ENCODE data around the gene CPT1C.

The CPT1C gene

DNA sequence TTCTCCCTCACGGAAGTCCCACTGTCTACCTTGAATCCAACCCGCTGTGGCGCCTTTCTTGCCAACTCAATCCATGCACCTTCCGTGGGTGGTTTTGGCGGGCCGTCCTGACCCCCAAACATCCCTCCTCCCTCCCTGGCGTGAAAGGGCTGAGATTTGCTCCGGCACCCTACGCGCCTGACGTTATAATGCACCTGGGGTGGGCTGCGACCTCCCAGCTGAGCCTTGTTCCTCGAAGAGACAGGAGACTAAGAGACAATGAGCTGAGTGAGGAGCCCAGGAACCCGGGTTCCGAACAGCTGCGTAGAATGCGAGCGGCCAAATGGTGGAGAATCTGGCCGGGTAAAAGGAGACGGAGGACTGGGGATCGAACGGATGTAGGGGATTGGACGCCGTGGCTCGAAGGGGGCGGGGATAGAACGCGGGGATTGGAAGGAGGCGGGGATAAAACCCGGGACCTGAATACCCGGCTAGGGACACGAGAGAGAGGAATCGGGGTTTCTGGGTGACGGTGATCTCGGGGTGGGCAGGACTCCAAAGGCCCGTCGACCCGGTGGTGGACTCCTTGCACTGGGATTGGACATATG lies at the start of gene CPT1C:
TSS of gene CPT1C (plus strand) at position 461 of the 587 bp plus-strand sequence. CDS start 1,137 bp downstream, outside the sequence.
- peak; percentile 72 for FAIRE-seq

DNA sequence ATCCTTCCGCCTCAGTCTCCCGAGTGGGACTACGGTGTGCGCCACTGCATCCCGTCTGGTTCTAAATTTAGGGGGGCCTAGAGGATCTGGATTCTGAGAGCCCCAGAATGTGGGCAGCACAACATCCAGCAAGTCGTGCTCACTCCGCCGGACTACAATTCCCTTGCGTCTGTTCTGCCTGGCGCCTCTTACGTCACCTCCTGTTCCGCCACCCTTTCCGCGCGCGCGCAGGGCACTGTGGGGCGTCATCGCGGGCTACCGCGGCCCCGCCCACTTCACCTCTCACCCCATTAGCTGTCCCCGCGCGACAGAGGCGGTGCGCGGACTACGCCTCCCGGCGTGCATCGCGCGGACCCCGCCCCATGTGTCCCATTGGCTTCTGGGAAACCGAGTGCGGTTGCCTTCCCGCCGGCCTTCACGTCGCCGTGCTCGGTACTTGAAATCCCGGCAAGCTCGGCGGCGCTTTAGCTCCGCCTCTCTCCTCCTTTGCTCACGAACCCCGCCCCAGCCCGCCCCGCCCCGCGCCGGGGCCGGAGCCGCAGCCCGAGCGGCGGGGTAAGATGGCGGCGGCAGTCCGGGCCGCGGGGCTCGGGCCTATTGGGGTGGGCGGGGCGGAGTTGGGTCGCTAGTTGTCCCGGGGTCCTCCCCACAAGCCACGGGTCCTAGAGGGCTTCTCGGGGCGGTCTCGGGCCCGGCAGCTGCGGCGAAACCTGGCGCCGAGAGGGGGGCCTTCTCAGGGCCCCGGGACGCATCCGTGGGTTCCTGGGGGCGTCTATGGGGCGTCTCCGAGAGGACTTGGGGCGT lies 49.0 kb upstream of the CPT1C start, which contains the start of gene SCAF1:
TSS of gene SCAF1 (plus strand) at position 522 of the 804 bp plus-strand sequence. CDS start 2,818 bp downstream, outside the sequence.
- FAIRE-seq: peak; percentile 95

- no peak for FAIRE-seq
Measured at GRCh38 chr19:49642492-49643035, 48.4 kb upstream of the CPT1C start.

DNA sequence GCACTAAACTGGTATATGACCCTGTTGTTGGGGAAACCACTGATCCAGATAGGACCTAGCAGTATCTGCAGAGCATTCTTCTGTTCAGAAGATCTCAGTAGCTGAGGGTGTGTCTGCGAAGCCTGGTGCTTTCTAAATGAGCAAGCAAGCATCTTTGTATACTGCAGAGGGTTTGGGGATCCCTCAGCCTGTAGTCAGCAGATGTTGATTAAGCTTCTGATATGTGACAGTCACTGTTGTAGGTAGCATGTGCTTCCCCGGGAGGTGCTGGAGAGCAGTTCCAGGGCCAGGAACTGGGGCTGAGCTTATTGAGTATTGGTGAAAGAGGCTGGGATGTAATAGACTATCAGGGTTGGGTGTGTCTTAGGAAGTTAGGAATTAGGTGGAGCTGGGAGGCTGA lies 47.5 kb upstream of the CPT1C start:
- FAIRE-seq: no peak

DNA sequence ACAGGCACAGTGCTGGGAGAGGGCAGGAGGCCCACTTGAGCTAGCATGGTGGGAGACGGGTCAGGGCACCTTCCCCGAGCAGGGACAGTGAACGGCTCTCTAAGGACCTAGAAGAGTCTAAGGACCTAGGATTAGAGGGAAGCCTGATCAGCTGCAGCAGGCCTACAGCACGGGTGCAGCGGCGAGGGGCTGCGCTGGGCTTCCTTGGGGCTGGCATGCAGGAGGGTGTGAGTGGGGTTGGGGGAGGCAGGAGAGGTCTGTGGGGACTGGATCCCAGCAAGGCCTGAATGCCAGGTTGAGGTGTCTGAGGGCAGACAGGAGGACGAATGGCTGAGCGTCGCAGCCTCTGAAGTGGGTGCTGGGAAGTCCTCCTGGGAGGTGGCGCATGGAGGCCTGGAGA lies 45.3 kb upstream of the CPT1C start:
- no peak for FAIRE-seq

- no peak for FAIRE-seq
Measured at GRCh38 chr19:49645995-49646394, 44.9 kb upstream of the CPT1C start.

DNA sequence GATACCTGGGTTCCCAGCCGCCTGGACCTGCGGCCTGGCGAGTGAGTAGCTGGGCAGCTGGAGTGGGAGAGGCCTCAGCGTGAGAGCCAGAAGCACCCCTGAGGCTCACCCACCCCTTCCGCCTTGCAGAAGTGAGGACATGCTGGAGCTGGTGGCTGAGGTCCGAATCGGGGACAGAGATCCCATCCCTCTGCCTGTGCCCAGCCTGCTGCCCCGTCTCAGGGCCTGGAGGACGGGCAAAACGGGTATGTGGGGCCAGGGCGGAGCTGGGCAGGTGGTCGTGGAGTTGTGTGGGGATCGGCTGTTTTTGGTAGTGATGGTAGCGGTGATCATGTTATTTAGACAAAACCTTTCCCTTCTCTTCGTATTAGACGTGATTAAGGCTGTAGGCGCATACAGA lies 44.3 kb upstream of the CPT1C start:
- no peak for FAIRE-seq

- FAIRE-seq: no peak
Measured at GRCh38 chr19:49651029-49651819, 39.7 kb upstream of the CPT1C start.

DNA sequence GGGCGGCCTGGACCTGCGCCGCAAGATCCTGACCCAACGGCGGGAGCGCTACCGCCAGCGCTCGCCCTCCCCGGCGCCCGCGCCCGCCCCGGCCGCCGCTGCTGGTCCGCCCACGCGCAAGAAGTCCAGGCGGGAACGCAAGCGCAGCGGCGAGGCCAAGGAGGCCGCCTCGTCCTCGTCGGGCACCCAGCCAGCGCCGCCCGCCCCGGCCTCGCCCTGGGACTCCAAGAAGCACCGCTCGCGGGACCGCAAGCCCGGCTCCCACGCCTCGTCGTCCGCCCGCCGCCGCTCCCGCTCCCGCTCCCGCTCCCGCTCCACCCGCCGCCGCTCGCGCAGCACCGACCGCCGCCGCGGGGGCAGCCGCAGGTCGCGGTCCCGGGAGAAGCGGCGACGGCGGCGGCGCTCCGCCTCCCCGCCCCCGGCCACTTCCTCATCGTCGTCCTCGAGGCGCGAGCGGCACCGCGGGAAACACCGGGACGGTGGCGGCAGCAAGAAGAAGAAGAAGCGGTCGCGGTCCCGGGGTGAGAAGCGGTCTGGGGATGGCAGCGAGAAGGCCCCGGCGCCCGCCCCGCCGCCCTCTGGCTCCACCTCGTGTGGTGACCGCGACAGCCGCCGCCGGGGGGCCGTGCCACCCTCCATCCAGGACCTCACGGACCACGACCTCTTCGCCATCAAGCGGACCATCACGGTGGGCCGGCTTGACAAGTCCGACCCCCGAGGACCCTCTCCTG lies 38.9 kb upstream of the CPT1C start:
- no peak for FAIRE-seq

- no peak for FAIRE-seq
Measured at GRCh38 chr19:49652551-49653465, 38.1 kb upstream of the CPT1C start.

DNA sequence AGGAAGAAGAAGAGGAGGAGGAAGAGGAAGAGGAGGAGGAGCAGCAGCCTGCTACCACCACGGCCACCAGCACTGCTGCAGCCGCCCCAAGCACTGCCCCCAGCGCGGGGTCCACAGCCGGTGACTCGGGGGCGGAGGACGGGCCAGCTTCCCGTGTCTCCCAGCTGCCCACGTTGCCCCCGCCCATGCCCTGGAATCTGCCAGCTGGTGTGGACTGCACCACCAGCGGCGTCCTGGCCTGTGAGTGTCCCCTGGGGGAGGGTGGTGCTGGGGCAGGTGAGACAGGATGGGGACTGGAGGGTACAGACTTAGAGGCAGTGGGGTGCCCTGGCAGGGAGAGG lies 37.5 kb upstream of the CPT1C start:
- FAIRE-seq: no peak

GRCh38 chr19:49654581-49654980 lies 36.3 kb upstream of the CPT1C start:
- FAIRE-seq: no peak

- FAIRE-seq: no peak
Measured at GRCh38 chr19:49655570-49656455, 35.1 kb upstream of the CPT1C start.

GRCh38 chr19:49656456-49657109 lies 34.3 kb upstream of the CPT1C start:
- FAIRE-seq: no peak

DNA sequence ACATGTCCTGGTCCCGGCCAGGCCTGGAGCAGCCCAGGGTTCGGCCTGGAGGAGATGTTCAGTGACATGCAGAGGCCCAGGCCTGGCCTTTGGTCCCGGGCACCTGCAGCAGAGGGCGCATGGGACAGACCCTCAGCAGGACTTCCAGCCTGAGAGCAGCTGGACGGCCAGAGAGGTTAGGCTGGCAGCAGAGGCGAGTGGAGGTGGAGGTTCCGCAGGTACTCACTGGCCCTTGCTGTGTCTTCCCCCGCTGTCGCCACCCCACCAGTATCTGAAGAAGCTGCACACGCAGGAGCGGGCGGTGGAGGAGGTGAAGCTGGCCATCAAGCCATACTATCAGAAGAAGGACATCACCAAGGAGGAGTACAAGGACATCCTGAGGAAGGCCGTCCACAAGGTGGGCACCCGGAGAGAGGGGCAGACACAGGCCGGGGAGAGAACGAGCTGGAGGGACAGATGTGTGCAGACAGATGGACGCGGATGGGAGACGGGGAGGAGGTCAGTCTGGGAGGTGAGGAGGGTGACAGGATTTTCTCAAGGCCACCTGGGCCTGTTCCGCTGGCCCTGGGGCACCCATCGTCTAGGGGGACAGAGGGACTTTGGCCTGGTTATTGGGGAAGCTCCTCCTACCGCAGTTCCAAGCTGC lies 33.3 kb upstream of the CPT1C start:
- FAIRE-seq: no peak

GRCh38 chr19:49658139-49658517 lies 32.8 kb upstream of the CPT1C start:
- FAIRE-seq: no peak

DNA sequence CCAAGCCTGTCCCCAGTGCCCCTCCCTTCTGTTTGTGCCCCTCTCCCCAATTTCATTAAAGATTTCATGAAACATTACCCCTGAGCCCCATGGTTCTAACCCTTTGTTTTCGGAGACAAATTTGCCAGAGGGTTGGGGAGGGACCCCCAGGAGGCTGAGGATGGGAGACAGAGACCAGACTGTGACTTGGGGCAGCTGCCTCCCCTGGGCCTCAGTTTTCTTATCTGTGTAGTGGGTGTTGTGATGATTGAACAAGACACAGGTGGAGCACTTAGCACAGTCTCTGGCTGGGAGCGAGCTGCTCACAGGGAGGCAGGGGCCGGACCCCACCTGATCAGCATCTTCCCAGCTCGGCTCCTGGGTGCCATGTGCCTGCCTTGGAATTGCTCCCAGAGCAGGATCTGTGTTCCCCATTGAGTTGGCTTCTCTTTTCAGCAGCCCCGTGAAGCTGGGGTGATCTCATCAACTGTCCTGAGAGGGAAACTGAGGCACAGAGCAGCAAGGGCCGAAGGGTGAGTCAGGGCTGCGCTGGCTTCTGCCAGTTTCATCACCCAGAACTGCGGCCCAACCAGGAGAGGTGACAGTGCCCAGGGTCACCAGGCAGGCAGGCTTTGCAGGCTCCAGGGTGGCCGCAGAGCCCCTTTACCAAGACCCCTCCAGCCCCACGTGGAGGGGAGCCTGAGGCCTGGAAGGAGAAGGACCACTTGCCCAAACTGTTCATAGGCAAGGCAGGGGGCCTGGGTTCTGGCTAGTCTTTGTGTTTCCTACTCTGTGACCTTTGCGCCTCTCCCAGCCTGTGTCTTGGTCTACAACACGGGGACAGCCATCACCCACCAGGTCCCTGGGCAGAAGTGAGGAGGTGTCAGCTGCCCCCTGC lies 32.1 kb upstream of the CPT1C start:
- FAIRE-seq: no peak

- no peak for FAIRE-seq
Measured at GRCh38 chr19:49660338-49660961, 30.5 kb upstream of the CPT1C start.
